Loucy (cell line): Measurements from ENCODE around the gene RNF44.

Experiments used
- H2AFZ ChIP-seq: fragments of 200-600 bp; sonication (generic); 2 replicates; pipeline ENCODE4 v1.6.0; 2016; ENCODE audit warnings: antibody characterized with exemption, mild to moderate bottlenecking, low read length, moderate library complexity
- H3F3A ChIP-seq: fragments of 200-600 bp; 2 replicates; pipeline ENCODE4 v1.6.0; 2016; ENCODE audit warnings: antibody characterized with exemption, low read depth, mild to moderate bottlenecking
- H3K27me3 ChIP-seq: fragments of 200-600 bp; sonication (generic); 2 replicates; pipeline ENCODE4 v1.6.1; 2014; ENCODE audit warnings: low read length, mild to moderate bottlenecking; ENCODE audit not compliant: insufficient read depth, poor library complexity, severe bottlenecking
- H3K36me3 ChIP-seq: fragments of 200-600 bp; sonication (generic); 2 replicates; pipeline ENCODE4 v1.6.1; 2016; ENCODE audit warnings: low read length; ENCODE audit not compliant: insufficient read depth
- H3K4me1 ChIP-seq: fragments of 200-600 bp; sonication (generic); 2 replicates; pipeline ENCODE4 v1.5.1; 2014; ENCODE audit warnings: low read length, mild to moderate bottlenecking; ENCODE audit not compliant: insufficient read depth, poor library complexity, severe bottlenecking
- H3K4me2 ChIP-seq: fragments of 200-600 bp; sonication (generic); 2 replicates; pipeline ENCODE4 v1.6.0; 2014; ENCODE audit warnings: antibody characterized with exemption, low read length, low read depth, mild to moderate bottlenecking; ENCODE audit not compliant: poor library complexity, severe bottlenecking
- H3K4me3 ChIP-seq: fragments of 200-600 bp; sonication (generic); 2 replicates; pipeline ENCODE4 v1.5.1; 2014; ENCODE audit warnings: low read length, mild to moderate bottlenecking, mixed read lengths; ENCODE audit not compliant: poor library complexity, severe bottlenecking
- H3K79me2 ChIP-seq: fragments of 200-600 bp; sonication (generic); 2 replicates; pipeline ENCODE4 v1.6.1; 2014; ENCODE audit warnings: low read length; ENCODE audit not compliant: insufficient read depth
- H3K9ac ChIP-seq: fragments of 200-600 bp; sonication (generic); 2 replicates; pipeline ENCODE4 v1.6.0; 2014; ENCODE audit warnings: mild to moderate bottlenecking, low read depth, low read length, moderate library complexity; ENCODE audit not compliant: poor library complexity, severe bottlenecking
- H3K9me2 ChIP-seq: fragments of 200-600 bp; sonication (generic); replicated peaks from 2 replicates; pipeline ENCODE4 v1.6.1; 2016; ENCODE audit warnings: low read depth, low read length, mixed read lengths
- H3K9me3 ChIP-seq: fragments of 200-600 bp; sonication (generic); 2 replicates; pipeline ENCODE4 v1.6.1; 2014; ENCODE audit warnings: mild to moderate bottlenecking, antibody characterized with exemption, low read length, low read depth; ENCODE audit not compliant: insufficient read depth
- H4K20me1 ChIP-seq: fragments of 200-600 bp; sonication (generic); 2 replicates; pipeline ENCODE4 v1.6.0; 2014; ENCODE audit warnings: antibody characterized with exemption, low read length, mild to moderate bottlenecking; ENCODE audit not compliant: insufficient read depth, poor library complexity, severe bottlenecking
- CTCF ChIP-seq: fragments of 200-600 bp; sonication (generic); conservative IDR thresholded peaks from 2 replicates; pipeline ENCODE4 v1.5.1; 2014; ENCODE audit warnings: mild to moderate bottlenecking, antibody characterized with exemption, low read length
- EZH2phosphoT487 ChIP-seq: fragments of 200-600 bp; IDR thresholded peaks from 2 replicates; pipeline ENCODE4 v1.6.1; 2018; ENCODE audit warnings: antibody characterized with exemption, mild to moderate bottlenecking, moderate library complexity, borderline replicate concordance

Gene RNF44

GRCh38 chr5:176507911-176508310, 29.3 kb downstream of the RNF44 start:
- H4K20me1 ChIP-seq = no peaks in the 10 kb centered on the region
- H3K4me2 ChIP-seq = no peak overlapping the region
- no peaks in the 10 kb centered on the region for H3K79me2 ChIP-seq
- H3K36me3 ChIP-seq = peaks cover 8% of the 10 kb centered on the region; the same call in 1 of the 2 replicates
- no peak overlapping the region for H3K4me3 ChIP-seq
- TF ChIP-seq EZH2phosphoT487 (no peak), CTCF (no peak)
- H3K9me3 ChIP-seq = no peaks in the 10 kb centered on the region
- no peaks in the 10 kb centered on the region for H3K27me3 ChIP-seq
- H3K9me2 ChIP-seq = no peaks in the 10 kb centered on the region
- no peak overlapping the region for H2AFZ ChIP-seq
- no peak overlapping the region for H3K9ac ChIP-seq
- H3F3A ChIP-seq = no peaks in the 10 kb centered on the region
- no peaks in the 10 kb centered on the region for H3K4me1 ChIP-seq

- Histone ChIP-seq H3F3A (no peaks in the 10 kb centered on the region), H3K4me3 (no peak overlapping the region), H2AFZ (no peak overlapping the region), H3K36me3 (peaks cover 32% of the 10 kb centered on the region; the same call in 1 of the 2 replicates), H3K4me1 (no peaks in the 10 kb centered on the region), H3K9me2 (no peaks in the 10 kb centered on the region), H3K9me3 (no peaks in the 10 kb centered on the region), H4K20me1 (no peaks in the 10 kb centered on the region), H3K9ac (no peak overlapping the region), H3K27me3 (no peaks in the 10 kb centered on the region), H3K79me2 (no peaks in the 10 kb centered on the region), H3K4me2 (no peak overlapping the region)
- TF ChIP-seq EZH2phosphoT487 (no peak), CTCF (no peak)
Observed at GRCh38 chr5:176503496-176503895, 33.7 kb downstream of the RNF44 start.

- no peak overlapping the region for H2AFZ ChIP-seq
- H3F3A ChIP-seq = no peaks in the 10 kb centered on the region
- H3K9ac ChIP-seq = no peak overlapping the region
- H3K9me3 ChIP-seq = no peaks in the 10 kb centered on the region
- no peak overlapping the region for H3K4me3 ChIP-seq
- no peaks in the 10 kb centered on the region for H3K9me2 ChIP-seq
- TF ChIP-seq CTCF (no peak), EZH2phosphoT487 (no peak)
- H3K4me1 ChIP-seq = no peaks in the 10 kb centered on the region
- H3K36me3 ChIP-seq = peaks cover 43% of the 10 kb centered on the region; the same call in 1 of the 2 replicates
- no peaks in the 10 kb centered on the region for H4K20me1 ChIP-seq
- H3K4me2 ChIP-seq = no peak overlapping the region
- no peaks in the 10 kb centered on the region for H3K27me3 ChIP-seq
- H3K79me2 ChIP-seq = no peaks in the 10 kb centered on the region
Observed at GRCh38 chr5:176501333-176501732, 35.9 kb downstream of the RNF44 start.
